Mesenchymal stem cell (in vitro differentiated cells and primary cell): ENCODE data around the gene AP1S1.
A peak's percentile ranks its signal among the peaks of the same experiment; 100 is the strongest.

Experiments
- DNase-seq: peaks from one replicate; pipeline ENCODE4 v3.0.0-alpha.2; 2013
- H2AFZ ChIP-seq: one replicate; pipeline ENCODE4 v1.6.1; 2013; ENCODE audit warnings: low read depth, mild to moderate bottlenecking, control low read depth, inconsistent platforms, low read length, moderate library complexity
- H2AK5ac ChIP-seq: 2 replicates; pipeline ENCODE4 v1.6.1; 2013; ENCODE audit warnings: low read length, moderate library complexity, mild to moderate bottlenecking, inconsistent platforms; ENCODE audit not compliant: severe bottlenecking
- H2BK120ac ChIP-seq: one replicate; pipeline ENCODE4 v1.6.1; 2013; ENCODE audit warnings: low read depth, mild to moderate bottlenecking, inconsistent platforms, low read length, moderate library complexity
- H2BK12ac ChIP-seq, 2 experiments: one replicate each; pipeline ENCODE4 v1.6.1; 2013; ENCODE audit warnings: inconsistent platforms in 2 of 2, low read length in 2 of 2, mild to moderate bottlenecking in 2 of 2, moderate library complexity in 2 of 2, control low read depth in 1 of 2
- H2BK15ac ChIP-seq: one replicate; pipeline ENCODE4 v1.6.1; 2013; ENCODE audit warnings: mild to moderate bottlenecking, low read depth, inconsistent platforms; ENCODE audit not compliant: poor library complexity, severe bottlenecking
- H2BK5ac ChIP-seq: 2 replicates; pipeline ENCODE4 v1.6.1; 2013; ENCODE audit warnings: low read depth, mild to moderate bottlenecking, low read length, control low read depth, inconsistent platforms; ENCODE audit not compliant: poor library complexity, severe bottlenecking
- H3K14ac ChIP-seq, 2 experiments: one replicate each; pipeline ENCODE4 v1.6.1; 2013; ENCODE audit warnings: inconsistent platforms in 2 of 2, low read length in 2 of 2, control low read depth in 1 of 2, mild to moderate bottlenecking in 1 of 2, moderate library complexity in 1 of 2
- H3K18ac ChIP-seq, 2 experiments: one replicate each; pipeline ENCODE4 v1.6.1; 2013; ENCODE audit warnings: inconsistent platforms in 2 of 2, low read length in 2 of 2, control low read depth in 1 of 2, low read depth in 1 of 2, mild to moderate bottlenecking in 1 of 2
- H3K23ac ChIP-seq, 2 experiments: one replicate each; pipeline ENCODE4 v1.6.1; 2013; ENCODE audit warnings: inconsistent platforms in 2 of 2, low read length in 2 of 2, mild to moderate bottlenecking in 2 of 2, moderate library complexity in 2 of 2, control low read depth in 1 of 2
- H3K27ac ChIP-seq: 2 replicates; pipeline ENCODE4 v1.5.1; 2013; ENCODE audit warnings: mild to moderate bottlenecking, moderate library complexity, low read length, control low read depth, inconsistent platforms; ENCODE audit not compliant: poor library complexity, severe bottlenecking
- H3K27me3 ChIP-seq, 2 experiments: 2 replicates each; pipeline versions ENCODE4 v1.6.1 to v1.7.0; 2013; ENCODE audit warnings: low read length in 2 of 2, mild to moderate bottlenecking in 2 of 2, moderate library complexity in 2 of 2, control low read depth in 1 of 2, inconsistent platforms in 1 of 2; ENCODE audit not compliant: control insufficient read depth in 1 of 2, insufficient read depth in 1 of 2
- H3K36me3 ChIP-seq, 2 experiments: 2 replicates each; pipeline versions ENCODE4 v1.6.1 to v1.7.0; 2013; ENCODE audit warnings: low read length in 2 of 2, control low read depth in 1 of 2, inconsistent platforms in 1 of 2, low read depth in 1 of 2, mild to moderate bottlenecking in 1 of 2; ENCODE audit not compliant: insufficient read depth in 2 of 2, control insufficient read depth in 1 of 2
- H3K4ac ChIP-seq, 2 experiments: one replicate each; pipeline ENCODE4 v1.6.1; 2013; ENCODE audit warnings: inconsistent platforms in 2 of 2, low read length in 2 of 2, mild to moderate bottlenecking in 2 of 2, moderate library complexity in 2 of 2, control low read depth in 1 of 2, low read depth in 1 of 2
- H3K4me1 ChIP-seq: 2 replicates; pipeline ENCODE4 v1.6.1; 2013; ENCODE audit warnings: low read depth, low read length, control low read depth; ENCODE audit not compliant: control insufficient read depth, insufficient read depth
- H3K4me2 ChIP-seq: 2 replicates; pipeline ENCODE4 v1.6.1; 2013; ENCODE audit warnings: low read length, mild to moderate bottlenecking, inconsistent platforms; ENCODE audit not compliant: poor library complexity, severe bottlenecking
- H3K4me3 ChIP-seq, 2 experiments: 2 replicates each; pipeline versions ENCODE4 v1.5.1 to v1.7.0; 2013; ENCODE audit warnings: low read length in 2 of 2, mild to moderate bottlenecking in 2 of 2, control low read depth in 1 of 2, low read depth in 1 of 2; ENCODE audit not compliant: insufficient read depth in 1 of 2
- H3K79me1 ChIP-seq: replicated peaks from 2 replicates; pipeline ENCODE4 v1.6.1; 2013; ENCODE audit warnings: mild to moderate bottlenecking, control low read depth, low read length, inconsistent platforms; ENCODE audit not compliant: poor library complexity, severe bottlenecking
- H3K9ac ChIP-seq: 2 replicates; pipeline ENCODE4 v1.7.0; 2013; ENCODE audit warnings: mild to moderate bottlenecking, low read length, moderate library complexity
- H3K9me3 ChIP-seq: 2 replicates; pipeline ENCODE4 v1.7.0; 2013; ENCODE audit warnings: mild to moderate bottlenecking, low read length; ENCODE audit not compliant: control insufficient read depth
- H4K8ac ChIP-seq: one replicate; pipeline ENCODE4 v1.6.1; 2013; ENCODE audit warnings: inconsistent platforms, mild to moderate bottlenecking, low read length, moderate library complexity
- H4K91ac ChIP-seq: one replicate; pipeline ENCODE4 v1.6.1; 2013; ENCODE audit warnings: mild to moderate bottlenecking, low read length, inconsistent platforms
- WGBS: methylation state at CpG from one replicate; pipeline ENCODE4 v1.1.7; 2013; ENCODE audit warnings: mixed read lengths; 5-methylcytosine and 5-hydroxymethylcytosine counted together

Gene AP1S1

DNA sequence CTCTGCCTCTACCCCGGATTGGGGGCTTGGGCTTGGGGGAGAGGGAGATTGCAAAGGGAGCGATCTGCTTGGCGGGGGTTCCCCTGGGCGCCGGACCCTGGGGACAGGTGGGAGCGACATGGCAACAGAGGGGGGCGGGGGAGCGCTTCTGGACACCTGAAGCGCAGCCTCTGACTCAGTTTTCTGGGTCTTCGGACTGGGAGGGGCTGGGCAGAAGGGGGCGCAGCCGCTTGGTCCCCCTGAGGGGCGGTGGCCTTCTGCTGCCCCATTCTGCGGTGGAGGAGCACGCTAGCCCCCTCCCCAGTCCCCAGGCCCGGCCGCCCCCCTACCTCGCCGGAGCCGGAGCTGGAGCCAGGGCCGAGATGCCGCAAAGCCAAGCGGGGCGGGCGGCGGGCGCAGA, 25.4 kb downstream of the AP1S1 start:
- Histone ChIP-seq H3K4me1 (peaks cover 13% of the 10 kb centered on the region), H3K4ac (no peak overlapping the region), H3K27ac (no peak overlapping the region), H2AFZ (no peak overlapping the region), H2AK5ac (no peak overlapping the region), H3K9ac (no peak overlapping the region), H2BK120ac (no peak overlapping the region), H3K23ac (no peak overlapping the region), H3K9me3 (no peaks in the 10 kb centered on the region), H3K27me3 (peaks cover 62 to 65% of the 10 kb centered on the region in 2 experiments), H2BK15ac (peak overlapping the region; percentile 6), H3K36me3 (peaks cover 0 to 4% of the 10 kb centered on the region in 2 experiments), H2BK12ac (no peak overlapping the region), H3K4me3 (no peak overlapping the region), H3K79me1 (no peaks in the 10 kb centered on the region), H2BK5ac (no peak overlapping the region), H3K14ac (no peak overlapping the region), H3K4me2 (peak overlapping the region; percentile 15), H4K91ac (no peak overlapping the region), H3K18ac (no peak overlapping the region), H4K8ac (no peak overlapping the region)
- 2% methylated on average over 23 of the region's 27 CpGs for WGBS
- DNase-seq, result no peak

DNA sequence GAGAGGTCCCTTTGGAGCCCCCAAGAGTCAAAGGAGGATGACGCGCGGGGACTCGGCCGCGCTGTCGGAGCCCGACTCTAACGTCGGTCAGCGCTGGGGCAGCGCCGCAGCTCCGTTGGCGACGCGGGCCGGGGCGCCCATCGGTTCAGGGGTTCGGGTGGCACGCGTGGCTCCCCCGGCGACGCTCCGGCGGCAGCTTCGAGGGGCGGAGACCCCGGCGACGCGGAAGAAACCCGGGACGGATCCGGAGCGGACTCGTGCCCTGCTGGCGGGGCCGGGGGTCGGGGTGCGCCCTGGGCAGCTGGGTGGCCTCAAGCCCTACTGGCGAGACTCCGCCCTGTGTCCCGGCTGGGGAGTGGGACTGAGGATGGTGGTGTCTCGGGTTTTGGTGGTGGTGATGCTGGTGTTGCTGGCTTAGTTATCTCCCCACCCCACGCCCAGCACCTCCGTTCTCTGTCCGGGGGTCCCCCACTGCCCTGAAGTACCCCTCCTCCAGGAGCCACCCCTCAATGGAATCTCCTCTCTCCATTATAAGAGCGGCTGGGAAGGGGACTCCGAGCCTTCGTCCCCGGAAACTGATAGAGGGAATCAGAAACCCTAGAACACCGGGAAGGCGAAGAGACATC, 26.0 kb downstream of the AP1S1 start, which contains the start of gene NAT16:
Gene NAT16 (minus strand): TSS at position 164 of the 626 bp plus-strand sequence. CDS start 5,486 bp downstream, outside the sequence.
- H3K4me2 ChIP-seq, result peak within 1 kb of the TSS; percentile 44
- peaks cover 0 to 4% of the 10 kb centered on the region in 2 experiments for H3K36me3 ChIP-seq
- H3K4ac ChIP-seq, result no peak within 1 kb of the TSS
- H3K9me3 ChIP-seq, result no peaks in the 10 kb centered on the region
- no peak within 1 kb of the TSS for H2AK5ac ChIP-seq
- no peak for DNase-seq
- no peak within 1 kb of the TSS for H3K27ac ChIP-seq
- H3K23ac ChIP-seq, result peak within 1 kb of the TSS in 1 of 2 experiments; percentile 62
- no peak within 1 kb of the TSS for H2BK120ac ChIP-seq
- peaks cover 57 to 61% of the 10 kb centered on the region in 2 experiments for H3K27me3 ChIP-seq
- peak within 1 kb of the TSS in 1 of 2 experiments; percentile 22 for H3K4me3 ChIP-seq
- no peaks in the 10 kb centered on the region for H3K79me1 ChIP-seq
- peak within 1 kb of the TSS in 1 of 2 experiments; percentile 14 for H3K14ac ChIP-seq
- H2BK12ac ChIP-seq, result no peak within 1 kb of the TSS
- H3K4me1 ChIP-seq, result peaks cover 13% of the 10 kb centered on the region
- peak within 1 kb of the TSS; percentile 6 for H2BK15ac ChIP-seq
- H3K18ac ChIP-seq, result no peak within 1 kb of the TSS
- H2AFZ ChIP-seq, result no peak within 1 kb of the TSS
- H4K91ac ChIP-seq, result no peak within 1 kb of the TSS
- H4K8ac ChIP-seq, result no peak within 1 kb of the TSS
- WGBS, result 5% methylated on average over 21 of the region's 56 CpGs
- no peak within 1 kb of the TSS for H2BK5ac ChIP-seq
- H3K9ac ChIP-seq, result no peak within 1 kb of the TSS

DNA sequence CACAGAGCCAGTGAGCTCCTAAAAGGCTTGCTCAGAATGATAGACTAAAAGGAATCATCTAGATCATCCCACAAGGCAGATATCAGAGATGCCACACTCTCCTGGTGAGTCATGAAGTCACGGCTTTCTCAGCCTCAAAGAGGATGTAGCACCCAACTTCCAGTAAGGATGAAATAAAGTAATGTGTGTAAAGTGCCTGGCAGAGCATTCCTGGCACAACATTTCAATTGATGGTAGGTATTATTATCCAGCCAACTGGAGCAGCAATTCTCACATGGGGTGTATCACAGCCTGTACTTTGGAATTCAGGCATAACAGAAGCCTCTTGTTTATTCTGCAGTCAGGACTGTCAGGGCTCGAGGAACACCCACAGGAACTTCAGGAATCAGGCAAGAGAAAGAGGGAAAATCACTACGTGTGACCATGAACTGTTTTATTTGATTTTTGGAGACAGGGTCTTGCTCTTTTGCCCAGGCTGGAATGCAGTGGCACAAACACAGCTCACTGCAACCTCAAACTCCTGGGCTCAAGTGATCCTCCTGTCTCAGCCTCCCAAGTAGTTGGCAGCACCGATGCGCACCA, 31.1 kb downstream of the AP1S1 start:
- Histone ChIP-seq H3K4me3 (no peak overlapping the region), H3K23ac (no peak overlapping the region), H3K4me1 (peaks cover 1% of the 10 kb centered on the region), H4K8ac (no peak overlapping the region), H3K14ac (no peak overlapping the region), H2BK120ac (no peak overlapping the region), H3K9ac (no peak overlapping the region), H2BK15ac (no peak overlapping the region), H2AK5ac (no peak overlapping the region), H4K91ac (no peak overlapping the region), H2BK5ac (no peak overlapping the region), H3K4me2 (no peak overlapping the region), H3K27ac (no peak overlapping the region), H2AFZ (no peak overlapping the region), H3K4ac (no peak overlapping the region), H3K36me3 (no peaks in the 10 kb centered on the region), H3K18ac (no peak overlapping the region), H3K9me3 (no peaks in the 10 kb centered on the region), H3K27me3 (peaks cover 15 to 16% of the 10 kb centered on the region in 2 experiments), H2BK12ac (no peak overlapping the region), H3K79me1 (no peaks in the 10 kb centered on the region)
- peak; percentile 48 for DNase-seq
- WGBS, result 56% methylated on average over 5 of the region's 5 CpGs

DNA sequence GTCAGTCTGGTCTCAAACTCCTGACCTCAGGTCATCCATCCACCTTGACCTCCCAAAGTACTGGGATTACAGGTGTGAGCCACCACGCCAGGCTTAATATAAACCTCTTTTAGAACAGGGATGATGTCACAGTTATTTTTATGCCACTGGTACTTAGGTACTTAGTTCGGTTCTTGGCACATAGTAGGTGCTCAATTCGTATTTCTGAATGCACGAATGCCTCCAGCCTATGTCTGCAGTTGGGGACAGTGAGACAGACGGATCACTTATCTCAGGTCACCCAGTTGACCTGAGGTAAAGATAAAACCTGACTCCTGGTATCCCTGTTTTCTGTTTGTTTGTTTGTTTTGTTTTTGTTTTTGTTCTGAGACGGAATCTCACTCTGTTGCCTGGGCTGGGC, 31.9 kb downstream of the AP1S1 start:
- H3K18ac ChIP-seq, result no peak overlapping the region
- H2AFZ ChIP-seq, result no peak overlapping the region
- no peak overlapping the region for H2BK12ac ChIP-seq
- H3K14ac ChIP-seq, result no peak overlapping the region
- H2AK5ac ChIP-seq, result no peak overlapping the region
- H3K27ac ChIP-seq, result no peak overlapping the region
- no peak for DNase-seq
- no peak overlapping the region for H4K91ac ChIP-seq
- no peak overlapping the region for H4K8ac ChIP-seq
- H3K36me3 ChIP-seq, result no peaks in the 10 kb centered on the region
- H2BK5ac ChIP-seq, result no peak overlapping the region
- no peak overlapping the region for H2BK120ac ChIP-seq
- H3K4ac ChIP-seq, result no peak overlapping the region
- H3K9ac ChIP-seq, result no peak overlapping the region
- H3K23ac ChIP-seq, result no peak overlapping the region
- no peak overlapping the region for H2BK15ac ChIP-seq
- 71% methylated on average over 6 of the region's 6 CpGs for WGBS
- peaks cover 7 to 8% of the 10 kb centered on the region in 2 experiments for H3K27me3 ChIP-seq
- peaks cover 1% of the 10 kb centered on the region for H3K4me1 ChIP-seq
- H3K4me2 ChIP-seq, result no peak overlapping the region
- H3K79me1 ChIP-seq, result no peaks in the 10 kb centered on the region
- no peaks in the 10 kb centered on the region for H3K9me3 ChIP-seq
- no peak overlapping the region for H3K4me3 ChIP-seq
